ENCODE data around the gene KAT6B.

KAT6B gene

GRCh38 chr10:74924251-74924963 is 98.0 kb downstream of the KAT6B start:
- no peak for DNase-seq

GRCh38 chr10:74925291-74925690 is 98.9 kb downstream of the KAT6B start:
- no peak for DNase-seq

- DNase-seq = no peak
These were observed 99.3 kb downstream of the KAT6B start for GRCh38 chr10:74925708-74926107.

DNA sequence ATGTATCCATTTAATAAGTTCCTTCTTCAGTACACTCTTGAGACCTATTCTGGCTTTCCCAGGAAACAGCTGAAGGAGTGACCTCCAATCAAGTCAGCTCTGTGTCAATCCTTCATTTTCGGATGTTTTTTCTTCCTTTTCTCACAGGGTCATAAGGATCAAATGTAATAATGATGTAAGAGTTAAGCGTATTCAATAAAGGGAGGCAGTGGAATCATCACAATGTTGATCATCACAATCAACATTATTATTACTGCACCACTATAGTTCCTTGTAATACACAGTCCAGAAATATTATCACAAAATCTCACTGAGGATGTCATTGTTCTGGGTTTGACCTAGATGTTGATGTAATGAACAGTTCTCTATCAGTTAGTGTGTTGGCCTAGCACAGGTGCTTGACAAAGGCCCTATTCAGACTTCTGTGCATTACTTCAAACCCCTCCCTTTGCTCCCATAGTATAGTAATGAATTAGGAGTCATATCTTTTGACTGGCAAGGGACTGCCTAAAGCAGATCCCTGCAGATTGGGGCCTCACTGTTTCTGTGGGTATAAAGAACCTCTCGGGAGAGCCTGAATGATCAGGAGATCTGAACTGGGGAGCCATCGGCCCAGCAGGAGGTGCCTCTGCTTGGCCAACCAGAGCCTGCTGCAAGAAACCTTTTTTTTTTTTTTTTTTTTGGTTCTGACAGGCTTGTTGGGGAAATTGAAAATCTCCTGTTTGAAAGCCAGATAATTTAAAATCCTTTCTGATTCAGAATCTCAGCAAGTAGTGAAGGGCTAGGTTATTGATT is 100.6 kb downstream of the KAT6B start:
- DNase-seq = no peak

DNA sequence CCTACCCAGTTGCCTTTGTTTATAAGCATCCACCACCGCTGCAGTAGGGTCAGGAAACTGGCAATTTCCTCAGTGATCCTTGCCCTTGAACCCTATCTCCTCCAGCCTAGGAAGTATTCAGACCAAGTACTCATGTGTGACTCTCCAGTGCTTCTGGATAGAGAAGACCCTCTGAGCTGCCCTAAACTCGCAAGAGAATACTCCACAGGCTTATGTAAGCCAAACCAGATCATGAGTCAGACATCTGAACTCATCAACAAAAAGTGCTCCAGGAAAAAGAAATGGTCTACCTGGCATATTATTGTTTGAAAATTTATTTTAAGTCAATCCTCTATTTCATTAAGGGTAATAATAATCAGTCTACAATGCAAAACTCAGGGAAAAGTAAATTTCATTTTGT is 101.3 kb downstream of the KAT6B start:
- no peak for DNase-seq

- DNase-seq = no peak
These were observed 102.4 kb downstream of the KAT6B start for GRCh38 chr10:74928742-74929191.

DNA sequence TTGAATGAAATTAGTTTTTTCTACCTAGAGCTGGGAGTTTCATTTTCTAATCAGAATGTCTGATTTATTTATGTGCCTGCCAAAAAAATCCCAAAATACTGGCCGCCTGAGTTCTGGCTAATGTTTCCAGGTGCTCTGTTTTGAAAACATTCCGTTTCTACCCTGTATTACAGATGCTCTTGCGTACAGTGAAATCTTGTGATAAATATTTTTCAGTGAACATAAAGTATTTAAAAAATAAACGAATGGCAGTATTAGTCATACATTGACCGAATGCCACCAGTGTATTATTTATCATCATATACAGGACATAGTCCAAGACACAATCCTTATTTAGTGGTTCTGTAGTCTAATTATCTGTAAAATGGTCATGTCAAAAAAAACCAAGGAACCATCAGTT is 102.8 kb downstream of the KAT6B start:
- no peak for DNase-seq

DNA sequence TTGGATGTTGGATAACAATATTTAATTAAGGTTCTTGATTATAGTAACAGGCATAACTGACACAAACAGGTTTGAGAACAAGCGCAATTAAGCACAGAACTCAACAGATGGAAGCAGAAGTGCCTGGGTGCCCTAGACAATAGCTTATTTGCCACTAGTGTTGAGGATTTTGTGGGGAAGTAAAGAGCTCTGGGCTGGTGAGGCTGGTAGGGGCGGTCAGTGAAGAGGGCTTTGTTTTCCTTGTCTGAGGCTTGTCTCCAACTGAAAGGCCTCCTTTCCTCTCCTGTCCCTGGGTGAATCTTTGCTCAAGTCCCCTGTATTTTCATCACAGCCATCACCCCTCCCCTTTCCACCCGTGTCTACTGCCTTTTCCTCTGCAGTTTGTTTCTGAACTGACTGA is 104.6 kb downstream of the KAT6B start:
- DNase-seq = no peak

- no peak for DNase-seq
These were observed 106.2 kb downstream of the KAT6B start for GRCh38 chr10:74932648-74933047.

GRCh38 chr10:74934100-74934812 is 107.9 kb downstream of the KAT6B start:
- DNase-seq = no peak

- DNase-seq = no peak
These were observed 110.3 kb downstream of the KAT6B start for GRCh38 chr10:74936577-74937265.

DNA sequence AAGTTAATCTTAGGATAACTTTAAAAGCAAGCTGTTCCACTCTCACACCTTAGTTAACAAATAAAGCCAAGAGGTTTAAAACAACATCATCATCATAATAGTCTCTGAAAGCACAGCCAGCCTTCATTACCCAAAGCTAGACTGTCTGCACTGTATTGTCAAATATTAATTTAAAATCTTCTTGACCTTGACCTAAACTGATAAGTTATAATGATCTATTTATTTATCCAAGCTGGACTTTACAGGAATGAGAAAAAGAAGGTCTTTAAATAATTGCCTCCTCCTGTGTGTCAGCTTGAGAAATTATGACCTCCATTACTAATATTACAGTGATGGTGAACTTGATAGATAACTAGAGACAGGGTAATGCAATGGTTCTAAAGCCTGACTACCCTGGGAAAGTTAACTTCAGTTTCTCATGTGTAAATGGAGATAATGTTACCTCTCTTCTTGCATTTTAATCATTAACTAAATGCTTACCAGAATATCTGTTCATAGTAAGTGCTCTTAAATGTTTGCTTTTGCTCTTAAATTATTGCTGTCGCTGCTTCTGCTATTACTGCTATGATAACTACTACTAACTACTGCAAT is 111.0 kb downstream of the KAT6B start:
- DNase-seq = no peak

DNA sequence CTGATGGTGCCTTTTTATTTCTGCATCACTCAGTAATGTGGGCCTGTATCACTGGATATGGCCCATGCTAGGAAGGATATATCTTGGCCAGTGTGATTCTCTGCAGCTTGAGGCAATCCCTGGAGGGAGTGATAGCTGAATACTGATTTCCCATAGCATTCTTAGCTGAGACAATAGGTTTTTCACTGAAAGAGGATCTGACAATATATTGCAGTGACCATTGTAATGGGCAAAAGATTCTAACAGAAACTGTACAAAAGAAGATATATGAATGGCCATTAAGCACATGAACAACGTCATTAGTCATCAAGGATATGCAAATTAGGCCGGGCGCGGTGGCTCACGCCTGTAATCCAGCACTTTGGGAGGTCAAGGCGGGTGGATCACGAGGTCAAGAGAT is 117.8 kb downstream of the KAT6B start:
- no peak for DNase-seq

- DNase-seq = no peak
These were observed 121.5 kb downstream of the KAT6B start for GRCh38 chr10:74947781-74948401.

DNA sequence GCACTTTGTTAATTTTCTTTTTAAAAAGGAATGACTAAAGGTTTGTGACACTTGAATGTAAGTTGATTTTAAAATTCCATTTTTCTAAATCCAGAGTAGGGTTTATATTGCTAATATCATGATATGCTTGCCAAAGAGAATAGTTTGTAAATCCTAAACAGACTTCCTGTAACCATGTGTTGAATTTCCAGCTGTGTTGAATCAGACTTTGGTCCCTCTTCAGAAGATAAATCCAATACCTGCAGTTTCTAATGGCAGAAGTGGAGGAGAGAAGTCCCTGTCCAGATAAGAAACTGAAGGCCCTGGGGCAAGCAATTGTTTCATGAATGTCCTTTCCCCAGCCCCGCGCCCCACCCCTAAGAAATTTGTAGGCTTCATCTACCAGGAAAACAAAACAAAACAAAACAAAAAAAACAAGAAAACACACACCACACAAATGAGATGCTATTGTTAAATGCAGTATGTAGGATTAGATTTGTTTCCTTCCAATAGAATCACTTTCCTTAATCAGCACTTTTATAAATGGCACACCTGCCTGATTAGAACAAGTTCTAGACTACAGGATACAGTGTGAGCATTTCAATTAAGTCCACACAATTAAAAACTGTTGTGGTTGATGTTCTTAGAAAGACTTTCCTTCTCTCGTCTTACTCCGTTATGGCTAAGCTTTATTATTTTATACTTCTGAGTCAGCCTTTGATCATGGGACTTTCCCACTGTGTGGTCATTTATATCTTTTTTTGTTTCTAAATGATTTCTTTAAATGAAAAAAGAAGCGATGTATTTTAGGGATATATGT is 122.8 kb downstream of the KAT6B start:
- DNase-seq = no peak

GRCh38 chr10:74949843-74950765 is 123.7 kb downstream of the KAT6B start:
- no peak for DNase-seq

GRCh38 chr10:74953214-74953613 is 126.8 kb downstream of the KAT6B start:
- DNase-seq = no peak

DNA sequence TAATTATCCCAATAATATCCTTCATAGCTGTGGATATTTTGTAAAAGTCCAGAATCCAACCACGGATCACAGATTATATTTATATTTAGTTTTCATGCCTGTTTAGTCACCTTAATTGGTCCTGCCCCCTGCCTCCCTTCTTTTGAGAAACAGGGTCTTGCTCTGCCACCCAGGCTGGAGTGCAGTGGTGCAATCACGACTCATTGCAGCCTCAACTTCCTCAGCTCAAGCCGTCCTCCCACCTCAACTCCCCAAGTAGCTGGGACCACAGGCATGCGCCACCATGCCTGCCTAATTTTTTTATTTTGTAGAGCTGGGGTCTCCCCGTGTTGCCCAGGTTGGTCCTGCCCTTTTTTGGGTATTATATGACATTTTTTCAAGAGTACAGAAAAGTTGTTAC is 129.4 kb downstream of the KAT6B start:
- peak in 1 of 2 donors; percentile 3 for DNase-seq

DNA sequence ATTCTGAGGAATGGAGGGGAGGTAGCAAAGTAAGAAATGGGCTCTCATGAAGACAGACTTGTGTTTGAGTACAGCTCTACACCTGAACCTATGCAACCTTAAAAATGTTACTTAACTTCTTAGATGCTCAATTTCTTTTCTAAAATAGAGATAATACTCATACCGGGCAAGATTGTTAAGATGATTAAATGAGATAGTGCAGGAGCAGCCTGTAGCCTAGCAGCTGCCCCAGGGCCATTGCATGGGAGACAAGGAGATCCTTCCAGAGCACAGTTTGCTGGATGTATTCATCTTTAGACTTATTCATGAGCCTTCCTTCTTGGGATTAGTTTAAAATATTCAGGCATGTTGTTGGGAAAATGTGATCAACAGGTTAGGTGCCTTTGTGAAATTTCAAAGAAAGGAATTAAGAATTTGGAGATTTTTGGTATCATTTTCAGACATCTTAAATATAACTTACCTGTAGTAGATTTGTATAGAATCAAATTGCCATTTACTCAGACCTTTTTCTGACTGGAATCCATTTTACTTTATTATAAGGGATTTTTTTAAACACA is 130.2 kb downstream of the KAT6B start:
- DNase-seq = no peak
